ENCODE measurements around the gene RACGAP1. TPM values are rescaled to one million over a fixed set of nuclear protein-coding genes. Genes with fewer than 3 reads are reported as not detected.

RACGAP1 gene
- total RNA-seq, 1 experiment from 2014 or later, result 112 TPM

DNA sequence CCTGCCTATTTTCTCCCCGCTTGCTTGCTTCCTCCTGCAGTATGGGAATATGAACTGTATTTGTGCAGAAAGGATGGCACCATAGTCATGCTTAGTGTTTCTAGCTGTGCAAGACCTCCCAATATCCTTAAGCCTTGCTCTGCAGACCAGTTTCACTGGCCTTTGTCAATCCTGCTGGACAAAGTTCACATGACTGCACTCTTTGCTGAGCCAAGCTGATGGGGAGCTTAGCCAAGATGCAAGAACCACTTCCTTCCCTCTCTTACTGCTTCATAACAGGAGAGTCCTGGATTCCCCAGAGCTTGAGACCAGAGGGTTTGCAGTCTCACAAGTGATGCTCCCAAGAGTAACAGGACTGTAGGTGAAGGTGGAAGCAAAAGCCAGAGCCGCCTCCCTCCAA lies 35.9 kb upstream of the RACGAP1 start:
- ChIA-PET POLR2A (ENCODE audit: unreplicated experiment) (interaction anchor here (0.6 kb wide), 1 partner anchor 890 kb away, joined by 4 read pairs; no protein-coding TSS in a partner anchor), CTCF (no interaction called here)
- Histone ChIP-seq H3K79me2 (ENCODE audit: low read depth) (no peaks in the 10 kb centered on the region), H4K20me1 (ENCODE audit: insufficient read depth) (no peaks in the 10 kb centered on the region), H3K4me3 (no peak overlapping the region), H3K27ac (no peak overlapping the region), H3K27me3 (ENCODE audit: insufficient read depth, low read depth) (peaks cover 10% of the 10 kb centered on the region; the same call in 1 of the 2 replicates), H3K36me3 (ENCODE audit: low read depth) (no peaks in the 10 kb centered on the region), H3F3A (ENCODE audit: insufficient read depth, low read depth) (peaks cover 4% of the 10 kb centered on the region; the same call in 1 of the 2 replicates), H3K4me2 (no peak overlapping the region), H3K4me1 (replicated peaks; ENCODE audit: insufficient read depth) (peaks cover 5% of the 10 kb centered on the region), H3K9me2 (ENCODE audit: insufficient read depth) (no peaks in the 10 kb centered on the region), H3K9me3 (ENCODE audit: insufficient read depth, low read depth) (no peaks in the 10 kb centered on the region), H2AFZ (no peak overlapping the region)
- TF ChIP-seq CTCF (conservative IDR thresholded peaks at IDR 0.05), result no peak
- no peak for TF ChIP-seq EZH2 (IDR thresholded peaks at IDR 0.05; ENCODE audit: low read depth)
- BruUV-seq (replicated peaks), result no TSS peak
- intact Hi-C loops (cut with micrococcal nuclease; ENCODE audit: unreplicated experiment), result no loop called here
- no peak for DNase-seq

DNA sequence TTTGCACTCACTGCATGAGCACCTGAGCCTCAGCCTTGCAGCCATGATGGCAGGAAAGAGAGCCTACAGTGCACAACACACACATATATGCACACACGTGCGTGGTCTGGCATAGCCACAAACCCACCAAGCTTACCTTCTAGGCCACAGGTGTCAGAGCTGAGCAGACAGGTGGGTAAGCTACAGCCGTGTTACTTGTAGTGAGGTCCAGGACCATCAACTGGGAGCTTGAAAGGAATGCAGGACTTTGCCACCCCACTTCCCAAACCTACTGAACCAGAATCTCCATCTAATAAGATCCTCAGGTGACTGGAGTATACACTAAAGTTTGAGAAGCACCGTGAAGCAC lies 34.8 kb upstream of the RACGAP1 start:
- H3F3A ChIP-seq (ENCODE audit: insufficient read depth, low read depth), result no peaks in the 10 kb centered on the region
- POLR2A ChIA-PET (ENCODE audit: unreplicated experiment), result no interaction called here
- H3K27me3 ChIP-seq (ENCODE audit: insufficient read depth, low read depth), result peaks cover 11% of the 10 kb centered on the region; the same call in 1 of the 2 replicates
- no peaks in the 10 kb centered on the region for H3K79me2 ChIP-seq (ENCODE audit: low read depth)
- H3K36me3 ChIP-seq (ENCODE audit: low read depth), result no peaks in the 10 kb centered on the region
- H3K4me3 ChIP-seq, result no peak overlapping the region
- TF ChIP-seq CTCF (conservative IDR thresholded peaks at IDR 0.05), result no peak
- TF ChIP-seq EZH2 (IDR thresholded peaks at IDR 0.05; ENCODE audit: low read depth), result no peak
- H3K4me2 ChIP-seq, result no peak overlapping the region
- no peak overlapping the region for H2AFZ ChIP-seq
- H3K27ac ChIP-seq, result no peak overlapping the region
- H3K9me3 ChIP-seq (ENCODE audit: insufficient read depth, low read depth), result no peaks in the 10 kb centered on the region
- CTCF ChIA-PET, result no interaction called here
- no peaks in the 10 kb centered on the region for H4K20me1 ChIP-seq (ENCODE audit: insufficient read depth)
- no peaks in the 10 kb centered on the region for H3K9me2 ChIP-seq (ENCODE audit: insufficient read depth)
- intact Hi-C loops (cut with micrococcal nuclease; ENCODE audit: unreplicated experiment), result no loop called here
- BruUV-seq (replicated peaks), result no TSS peak
- H3K4me1 ChIP-seq (replicated peaks; ENCODE audit: insufficient read depth), result peaks cover 5% of the 10 kb centered on the region
- no peak for DNase-seq

DNA sequence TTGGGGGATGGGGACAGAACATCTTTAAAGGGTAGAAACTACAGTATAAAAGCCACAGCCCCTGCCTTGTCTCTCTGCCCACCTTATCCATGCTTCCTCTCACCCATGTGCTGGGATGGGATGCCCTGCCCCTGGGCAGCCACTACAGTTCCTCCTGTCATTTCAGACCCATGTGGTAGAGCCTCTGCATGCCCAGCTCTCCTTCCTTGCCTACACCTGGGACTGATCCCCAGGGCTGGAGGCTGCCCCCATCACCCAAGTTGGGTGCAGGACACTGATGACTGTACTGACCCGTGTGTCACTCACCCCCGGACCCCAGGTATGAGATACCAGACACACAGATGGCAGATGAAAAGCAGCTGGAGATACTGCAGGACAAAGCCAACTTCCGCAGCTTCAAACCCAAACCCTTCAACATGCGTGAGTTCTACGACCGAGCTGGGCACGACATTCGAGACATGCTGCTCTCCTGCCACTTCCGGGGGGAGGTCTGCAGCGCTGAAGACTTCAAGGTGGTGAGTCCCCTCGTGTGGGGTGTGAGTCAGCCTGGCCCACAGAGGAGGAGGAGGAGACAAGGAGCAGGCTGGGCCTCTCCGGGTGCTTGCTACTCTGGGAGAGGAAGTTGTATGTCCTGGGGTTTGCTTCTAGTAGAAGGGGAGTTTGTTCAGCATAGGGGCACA lies 34.3 kb upstream of the RACGAP1 start:
- intact Hi-C loops (cut with micrococcal nuclease; ENCODE audit: unreplicated experiment), result loop anchor here (10.0 kb wide), 1 partner anchor 415 kb away; no protein-coding TSS in a partner anchor
- H3K4me3 ChIP-seq, result no peak overlapping the region
- peaks cover 5% of the 10 kb centered on the region for H3K4me1 ChIP-seq (replicated peaks; ENCODE audit: insufficient read depth)
- no peaks in the 10 kb centered on the region for H4K20me1 ChIP-seq (ENCODE audit: insufficient read depth)
- H3K27me3 ChIP-seq (ENCODE audit: insufficient read depth, low read depth), result peaks cover 11% of the 10 kb centered on the region; the same call in 1 of the 2 replicates
- no peak overlapping the region for H3K27ac ChIP-seq
- no peaks in the 10 kb centered on the region for H3K36me3 ChIP-seq (ENCODE audit: low read depth)
- no peaks in the 10 kb centered on the region for H3F3A ChIP-seq (ENCODE audit: insufficient read depth, low read depth)
- no peaks in the 10 kb centered on the region for H3K9me2 ChIP-seq (ENCODE audit: insufficient read depth)
- no peak overlapping the region for H2AFZ ChIP-seq
- POLR2A ChIA-PET (ENCODE audit: unreplicated experiment), result no interaction called here
- CTCF ChIA-PET, result no interaction called here
- DNase-seq, result no peak
- no peaks in the 10 kb centered on the region for H3K79me2 ChIP-seq (ENCODE audit: low read depth)
- no peaks in the 10 kb centered on the region for H3K9me3 ChIP-seq (ENCODE audit: insufficient read depth, low read depth)
- no peak for TF ChIP-seq EZH2 (IDR thresholded peaks at IDR 0.05; ENCODE audit: low read depth)
- no peak for TF ChIP-seq CTCF (conservative IDR thresholded peaks at IDR 0.05)
- BruUV-seq (replicated peaks), result no TSS peak
- no peak overlapping the region for H3K4me2 ChIP-seq

Measured in PC-9 (cell line).